ENCODE results near the gene SLC25A45.
"Not testable (repeated sequence)": the region's sequence is repeated elsewhere in the genome, so short reads cannot be mapped to it uniquely, and the experiment has no call there.

SLC25A45 gene

GRCh38 chr11:65414776-65415498 is 32.5 kb upstream of the SLC25A45 start:
- no peak overlapping the region for H3K4me3 ChIP-seq (IDR thresholded peaks at IDR 0.05; ENCODE audit: insufficient read depth, low read depth, low read length)
- H3K4me2 ChIP-seq, result no peak overlapping the region
- no peak overlapping the region for H3K27ac ChIP-seq

GRCh38 chr11:65413077-65413664 is 30.7 kb upstream of the SLC25A45 start:
- not testable (repeated sequence) for H3K36me3 ChIP-seq (ENCODE audit: insufficient read depth); H4K20me1 ChIP-seq (ENCODE audit: insufficient read depth); H3K4me2 ChIP-seq; H3K9ac ChIP-seq; H3K4me3 ChIP-seq (IDR thresholded peaks at IDR 0.05; ENCODE audit: insufficient read depth, low read depth, low read length); H3K27me3 ChIP-seq (ENCODE audit: insufficient read depth, low read depth); H2AFZ ChIP-seq (ENCODE audit: low read depth); H3K27ac ChIP-seq
- Histone ChIP-seq H3K4me1 (ENCODE audit: low read depth, poor library complexity, severe bottlenecking) (peaks cover 26% of the 10 kb centered on the region), H3K79me2 (ENCODE audit: insufficient read depth, low read depth) (peaks cover 17% of the 10 kb centered on the region)

More at GRCh38 chr11:65414776-65415498, 32.5 kb upstream of the SLC25A45 start:
- peaks cover 31% of the 10 kb centered on the region for H3K4me1 ChIP-seq (ENCODE audit: low read depth, poor library complexity, severe bottlenecking)
- TF ChIP-seq, protein P1, sequence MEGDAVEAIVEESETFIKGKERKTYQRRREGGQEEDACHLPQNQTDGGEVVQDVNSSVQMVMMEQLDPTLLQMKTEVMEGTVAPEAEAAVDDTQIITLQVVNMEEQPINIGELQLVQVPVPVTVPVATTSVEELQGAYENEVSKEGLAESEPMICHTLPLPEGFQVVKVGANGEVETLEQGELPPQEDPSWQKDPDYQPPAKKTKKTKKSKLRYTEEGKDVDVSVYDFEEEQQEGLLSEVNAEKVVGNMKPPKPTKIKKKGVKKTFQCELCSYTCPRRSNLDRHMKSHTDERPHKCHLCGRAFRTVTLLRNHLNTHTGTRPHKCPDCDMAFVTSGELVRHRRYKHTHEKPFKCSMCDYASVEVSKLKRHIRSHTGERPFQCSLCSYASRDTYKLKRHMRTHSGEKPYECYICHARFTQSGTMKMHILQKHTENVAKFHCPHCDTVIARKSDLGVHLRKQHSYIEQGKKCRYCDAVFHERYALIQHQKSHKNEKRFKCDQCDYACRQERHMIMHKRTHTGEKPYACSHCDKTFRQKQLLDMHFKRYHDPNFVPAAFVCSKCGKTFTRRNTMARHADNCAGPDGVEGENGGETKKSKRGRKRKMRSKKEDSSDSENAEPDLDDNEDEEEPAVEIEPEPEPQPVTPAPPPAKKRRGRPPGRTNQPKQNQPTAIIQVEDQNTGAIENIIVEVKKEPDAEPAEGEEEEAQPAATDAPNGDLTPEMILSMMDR (conservative IDR thresholded peaks at IDR 0.05; ENCODE audit: low read depth, low read length), result no peak
- no peaks in the 10 kb centered on the region for H3K27me3 ChIP-seq (ENCODE audit: insufficient read depth, low read depth)
- no peaks in the 10 kb centered on the region for H4K20me1 ChIP-seq (ENCODE audit: insufficient read depth)
- H2AFZ ChIP-seq (ENCODE audit: low read depth), result no peak overlapping the region
- H3K36me3 ChIP-seq (ENCODE audit: insufficient read depth), result no peaks in the 10 kb centered on the region
- peaks cover 29% of the 10 kb centered on the region for H3K79me2 ChIP-seq (ENCODE audit: insufficient read depth, low read depth)
- H3K9ac ChIP-seq, result no peak overlapping the region; the same call in 1 of the 2 replicates

- H4K20me1 ChIP-seq (ENCODE audit: insufficient read depth), result no peaks in the 10 kb centered on the region
- no peaks in the 10 kb centered on the region for H3K27me3 ChIP-seq (ENCODE audit: insufficient read depth, low read depth)
- no peak overlapping the region for H3K4me3 ChIP-seq (IDR thresholded peaks at IDR 0.05; ENCODE audit: insufficient read depth, low read depth, low read length)
- H3K9ac ChIP-seq, result no peak overlapping the region
- TF ChIP-seq, protein P1 (conservative IDR thresholded peaks at IDR 0.05; ENCODE audit: low read depth, low read length), result no peak
- H3K36me3 ChIP-seq (ENCODE audit: insufficient read depth), result no peaks in the 10 kb centered on the region; the same call in 1 of the 2 replicates
- peaks cover 11% of the 10 kb centered on the region for H3K79me2 ChIP-seq (ENCODE audit: insufficient read depth, low read depth)
- no peak overlapping the region for H3K4me2 ChIP-seq
- no peak overlapping the region for H3K27ac ChIP-seq
- H3K4me1 ChIP-seq (ENCODE audit: low read depth, poor library complexity, severe bottlenecking), result peaks cover 20% of the 10 kb centered on the region
- H2AFZ ChIP-seq (ENCODE audit: low read depth), result no peak overlapping the region
These were observed 30.0 kb upstream of the SLC25A45 start for GRCh38 chr11:65412271-65413076.

- TF ChIP-seq, protein P1 (conservative IDR thresholded peaks at IDR 0.05; ENCODE audit: low read depth, low read length), result no peak
- Histone ChIP-seq H2AFZ (ENCODE audit: low read depth) (no peak overlapping the region), H3K4me3 (IDR thresholded peaks at IDR 0.05; ENCODE audit: insufficient read depth, low read depth, low read length) (no peak overlapping the region), H3K27me3 (ENCODE audit: insufficient read depth, low read depth) (no peaks in the 10 kb centered on the region), H3K36me3 (ENCODE audit: insufficient read depth) (no peaks in the 10 kb centered on the region; the same call in 1 of the 2 replicates), H3K79me2 (ENCODE audit: insufficient read depth, low read depth) (peaks cover 3% of the 10 kb centered on the region; the same call in 1 of the 2 replicates), H3K4me1 (ENCODE audit: low read depth, poor library complexity, severe bottlenecking) (peaks cover 12% of the 10 kb centered on the region), H3K9ac (no peak overlapping the region), H3K4me2 (no peak overlapping the region), H4K20me1 (ENCODE audit: insufficient read depth) (no peaks in the 10 kb centered on the region), H3K27ac (no peak overlapping the region)
These were observed 29.2 kb upstream of the SLC25A45 start for GRCh38 chr11:65411681-65412070.
